GM12878 (cell line): ENCODE measurements around the gene LMF1.

ENCODE experiments used
- MTA2 ChIP-seq: fragments of 450-650 bp; IDR thresholded peaks from 2 replicates; pipeline ENCODE4 v1.6.1; 2016; ENCODE audit warnings: low read depth, mild to moderate bottlenecking, moderate library complexity
- RAD51 ChIP-seq: fragments of 450-650 bp; IDR thresholded peaks from 2 replicates; pipeline ENCODE4 v1.6.1; 2016; ENCODE audit warnings: moderate library complexity, mild to moderate bottlenecking, inconsistent platforms
- TAF1 ChIP-seq: IDR thresholded peaks from 2 replicates; pipeline ENCODE4 v1.6.1; 2011; ENCODE audit warnings: mild to moderate bottlenecking, low read depth, low read length, borderline replicate concordance
- TF ChIP-seq, protein P1 (sequence below), 3 experiments: IDR thresholded peaks in 2 of 3; conservative IDR thresholded peaks in 1 of 3; 2 replicates each; pipeline ENCODE4 v1.5.1; 2011; ENCODE audit warnings: low read depth in 3 of 3, low read length in 3 of 3, mild to moderate bottlenecking in 3 of 3, control low read depth in 2 of 3, moderate library complexity in 2 of 3, inconsistent platforms in 1 of 3, mixed read lengths in 1 of 3; ENCODE audit not compliant: control insufficient read depth in 2 of 3, insufficient read depth in 1 of 3; ENCODE audit errors: extremely low read depth in 1 of 3

DNA sequence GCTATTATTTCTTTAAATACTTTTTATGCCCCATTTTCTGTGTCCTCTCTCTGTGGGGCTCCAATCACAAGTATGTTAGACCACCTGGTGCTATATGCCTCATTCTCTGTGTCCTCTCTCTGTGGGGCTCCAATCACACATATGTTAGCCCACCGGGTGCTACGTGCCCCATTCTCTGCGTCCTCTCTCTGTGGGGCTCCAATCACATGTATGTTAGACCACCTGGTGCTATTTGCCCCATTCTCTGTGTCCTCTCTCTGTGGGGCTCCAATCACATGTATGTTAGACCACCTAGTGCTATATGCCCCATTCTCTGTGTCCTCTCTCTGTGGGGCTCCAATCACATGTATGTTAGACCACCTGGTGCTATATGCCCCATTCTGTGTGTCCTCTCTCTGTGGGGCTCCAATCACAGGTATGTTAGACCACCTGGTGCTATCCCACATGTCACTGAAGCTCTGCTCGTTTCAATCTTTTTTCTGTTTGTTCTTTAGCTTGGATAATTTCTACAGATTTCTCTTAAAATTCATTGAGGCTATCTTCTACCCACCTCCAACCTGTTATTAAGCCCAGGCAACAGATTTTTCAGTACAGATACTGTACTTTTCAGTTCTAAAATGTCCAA lies 28.2 kb downstream of the LMF1 start:
- no peak for TF ChIP-seq MTA2
- TF ChIP-seq RAD51, result no peak
- TF ChIP-seq TAF1, result no peak
- TF ChIP-seq, protein P1, sequence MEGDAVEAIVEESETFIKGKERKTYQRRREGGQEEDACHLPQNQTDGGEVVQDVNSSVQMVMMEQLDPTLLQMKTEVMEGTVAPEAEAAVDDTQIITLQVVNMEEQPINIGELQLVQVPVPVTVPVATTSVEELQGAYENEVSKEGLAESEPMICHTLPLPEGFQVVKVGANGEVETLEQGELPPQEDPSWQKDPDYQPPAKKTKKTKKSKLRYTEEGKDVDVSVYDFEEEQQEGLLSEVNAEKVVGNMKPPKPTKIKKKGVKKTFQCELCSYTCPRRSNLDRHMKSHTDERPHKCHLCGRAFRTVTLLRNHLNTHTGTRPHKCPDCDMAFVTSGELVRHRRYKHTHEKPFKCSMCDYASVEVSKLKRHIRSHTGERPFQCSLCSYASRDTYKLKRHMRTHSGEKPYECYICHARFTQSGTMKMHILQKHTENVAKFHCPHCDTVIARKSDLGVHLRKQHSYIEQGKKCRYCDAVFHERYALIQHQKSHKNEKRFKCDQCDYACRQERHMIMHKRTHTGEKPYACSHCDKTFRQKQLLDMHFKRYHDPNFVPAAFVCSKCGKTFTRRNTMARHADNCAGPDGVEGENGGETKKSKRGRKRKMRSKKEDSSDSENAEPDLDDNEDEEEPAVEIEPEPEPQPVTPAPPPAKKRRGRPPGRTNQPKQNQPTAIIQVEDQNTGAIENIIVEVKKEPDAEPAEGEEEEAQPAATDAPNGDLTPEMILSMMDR (IDR thresholded peaks at IDR 0.05 in 2 of 3, conservative IDR thresholded peaks at IDR 0.05 in 1 of 3; ENCODE audit: control insufficient read depth in 2 of 3, extremely low read depth in 1 of 3, insufficient read depth in 1 of 3, low read depth in 3 of 3, low read length in 3 of 3), result no peak
